SHP77 (cell line): ENCODE results near the gene ERG.

ENCODE experiments used
- DNase-seq, 2 experiments: peaks; one replicate each; lab custom pipeline; 2025; lab: John Stamatoyannopoulos, UW

Gene ERG

GRCh38 chr21:38499296-38499695, 1.0 kb upstream of the ERG start:
- no peak for DNase-seq

GRCh38 chr21:38496224-38496623, 2.1 kb downstream of the ERG start:
- DNase-seq = no peak

- DNase-seq = no peak
Observed at GRCh38 chr21:38495696-38496095, 2.6 kb downstream of the ERG start.

- DNase-seq = no peak
Observed at GRCh38 chr21:38495242-38495641, 3.0 kb downstream of the ERG start.

- no peak for DNase-seq
Observed at GRCh38 chr21:38494703-38495102, 3.6 kb downstream of the ERG start.

GRCh38 chr21:38494251-38494642, 4.0 kb downstream of the ERG start:
- no peak for DNase-seq

- no peak for DNase-seq
Observed at GRCh38 chr21:38493549-38494250, 4.6 kb downstream of the ERG start.

GRCh38 chr21:38492007-38492406, 6.3 kb downstream of the ERG start:
- no peak for DNase-seq

GRCh38 chr21:38491536-38491935, 6.7 kb downstream of the ERG start:
- no peak for DNase-seq

- no peak for DNase-seq
Observed at GRCh38 chr21:38490411-38491020, 7.8 kb downstream of the ERG start.

GRCh38 chr21:38489729-38490128, 8.5 kb downstream of the ERG start:
- DNase-seq = no peak

- DNase-seq = no peak
Observed at GRCh38 chr21:38489271-38489652, 9.0 kb downstream of the ERG start.

- peak in 1 of 2 experiments; percentile 3 for DNase-seq
Observed at GRCh38 chr21:38488640-38489270, 9.5 kb downstream of the ERG start.

GRCh38 chr21:38487901-38488639, 10.2 kb downstream of the ERG start:
- DNase-seq = peak; percentile 31 to 51

GRCh38 chr21:38486706-38487105, 11.6 kb downstream of the ERG start:
- DNase-seq = peak in 1 of 2 experiments; percentile 13

GRCh38 chr21:38486221-38486620, 12.1 kb downstream of the ERG start:
- peak; percentile 61 to 70 for DNase-seq

GRCh38 chr21:38479641-38480525, 18.4 kb downstream of the ERG start:
- no peak for DNase-seq

GRCh38 chr21:38478782-38479181, 19.5 kb downstream of the ERG start:
- no peak for DNase-seq

GRCh38 chr21:38477226-38477625, 21.1 kb downstream of the ERG start:
- DNase-seq = no peak

GRCh38 chr21:38476385-38476784, 21.9 kb downstream of the ERG start:
- DNase-seq = no peak

GRCh38 chr21:38475519-38475918, 22.8 kb downstream of the ERG start:
- DNase-seq = no peak

- no peak for DNase-seq
Observed at GRCh38 chr21:38474796-38475195, 23.5 kb downstream of the ERG start.
